IMR-90 (cell line): ENCODE results near the gene APLF. TPM values are rescaled to one million over a fixed set of nuclear protein-coding genes. Genes with fewer than 3 reads are reported as not detected.

Experiments used
- ATAC-seq: fragments of 200-7000 bp; cut with Tn5 transposase; 2 replicates; pipeline ENCODE4 v1.9.1; 2020; ENCODE audit warnings: low read depth, mild to moderate bottlenecking, moderate library complexity
- BruUV-seq: library from RNA; stranded (reverse); fragments of 400-500 nt; replicated peaks from 2 replicates; lab custom pipeline; 2021; lab: Mats Ljungman, UMichigan
- CTCF ChIA-PET: fragments of 300-600 bp; formaldehyde crosslinking; extraction: SDS; loops from one replicate; lab custom pipeline; 2021; ENCODE audit warnings: antibody characterized with exemption; lab: Yijun Ruan, JAX
- POLR2A ChIA-PET: fragments of 300-600 bp; sonication (Branson Sonifier 250); formaldehyde crosslinking; loops from one replicate; lab custom pipeline; 2022; ENCODE audit warnings: antibody characterized with exemption; ENCODE audit not compliant: unreplicated experiment; lab: Charles Lee
- DNase-seq: peaks from one replicate; pipeline ENCODE4 v3.0.0; 2013
- H2AFZ ChIP-seq: replicated peaks from 2 replicates; pipeline ENCODE3; 2013; ENCODE audit warnings: low read length, mild to moderate bottlenecking; ENCODE audit not compliant: poor library complexity
- H2AK5ac ChIP-seq: 2 replicates; pipeline ENCODE4 v1.6.1; 2013; ENCODE audit warnings: low read depth, low read length, inconsistent platforms
- H2AK9ac ChIP-seq: replicated peaks from 2 replicates; pipeline ENCODE3; 2013; ENCODE audit warnings: mild to moderate bottlenecking, low read depth, low read length, moderate library complexity; ENCODE audit not compliant: poor library complexity
- H2BK120ac ChIP-seq: 2 replicates; pipeline ENCODE4 v1.6.1; 2013; ENCODE audit warnings: low read depth, low read length, inconsistent platforms
- H2BK15ac ChIP-seq: 3 replicates; pipeline ENCODE4 v1.6.1; 2013; ENCODE audit warnings: low read depth, low read length, inconsistent platforms
- H2BK20ac ChIP-seq: 2 replicates; pipeline ENCODE4 v1.6.1; 2013; ENCODE audit warnings: low read depth, mild to moderate bottlenecking, inconsistent platforms, low read length, moderate library complexity
- H2BK5ac ChIP-seq: 2 replicates; pipeline ENCODE4 v1.6.1; 2013; ENCODE audit warnings: mild to moderate bottlenecking, low read depth, low read length, inconsistent platforms; ENCODE audit not compliant: poor library complexity, severe bottlenecking
- H3K14ac ChIP-seq: replicated peaks from 2 replicates; pipeline ENCODE4 v1.6.1; 2013; ENCODE audit warnings: low read depth, low read length, inconsistent platforms
- H3K18ac ChIP-seq: 2 replicates; pipeline ENCODE4 v1.6.1; 2013; ENCODE audit warnings: low read depth, low read length, control low read depth
- H3K23ac ChIP-seq: 2 replicates; pipeline ENCODE4 v1.6.1; 2013; ENCODE audit warnings: low read depth, low read length, inconsistent platforms
- H3K27ac ChIP-seq: 2 replicates; pipeline ENCODE4 v1.5.1; 2013; ENCODE audit warnings: mild to moderate bottlenecking, control low read depth, low read length; ENCODE audit not compliant: insufficient read depth
- H3K27me3 ChIP-seq: 2 replicates; pipeline ENCODE4 v1.6.1; 2013; ENCODE audit warnings: low read length; ENCODE audit not compliant: control insufficient read depth, insufficient read depth
- H3K36me3 ChIP-seq: 2 replicates; pipeline ENCODE4 v1.6.1; 2013; ENCODE audit warnings: low read length, mixed read lengths; ENCODE audit not compliant: control insufficient read depth, insufficient read depth
- H3K4ac ChIP-seq: 2 replicates; pipeline ENCODE4 v1.6.1; 2013; ENCODE audit warnings: low read depth, low read length, inconsistent platforms
- H3K4me1 ChIP-seq: 2 replicates; pipeline ENCODE4 v1.6.1; 2013; ENCODE audit warnings: low read length, mixed read lengths; ENCODE audit not compliant: control insufficient read depth, insufficient read depth
- H3K4me2 ChIP-seq: 2 replicates; pipeline ENCODE4 v1.6.1; 2013; ENCODE audit warnings: low read depth, mild to moderate bottlenecking, control low read depth, low read length, moderate library complexity
- H3K4me3 ChIP-seq: 2 replicates; pipeline ENCODE4 v1.5.1; 2013; ENCODE audit warnings: low read depth, mild to moderate bottlenecking, control low read depth, low read length, moderate library complexity; ENCODE audit not compliant: insufficient read depth
- H3K56ac ChIP-seq: 2 replicates; pipeline ENCODE4 v1.6.1; 2013; ENCODE audit warnings: low read length, inconsistent platforms; ENCODE audit not compliant: insufficient read depth; ENCODE audit errors: extremely low read depth
- H3K79me1 ChIP-seq, 2 experiments: 2 replicates each; pipeline ENCODE4 v1.6.1; 2013; ENCODE audit warnings: low read length in 2 of 2, inconsistent platforms in 1 of 2, low read depth in 1 of 2
- H3K9ac ChIP-seq: 2 replicates; pipeline ENCODE4 v1.6.1; 2013; ENCODE audit warnings: low read depth, low read length, control low read depth
- H3K9me1 ChIP-seq: 2 replicates; pipeline ENCODE4 v1.6.1; 2013; ENCODE audit warnings: low read length, inconsistent platforms; ENCODE audit not compliant: insufficient read depth
- H3K9me3 ChIP-seq: 2 replicates; pipeline ENCODE4 v1.6.1; 2013; ENCODE audit warnings: low read length; ENCODE audit not compliant: control insufficient read depth, insufficient read depth
- H4K20me1 ChIP-seq: 2 replicates; pipeline ENCODE4 v1.6.1; 2013; ENCODE audit warnings: low read length, inconsistent platforms; ENCODE audit not compliant: insufficient read depth
- H4K5ac ChIP-seq: 2 replicates; pipeline ENCODE4 v1.6.1; 2013; ENCODE audit warnings: mild to moderate bottlenecking, low read depth, low read length, control low read depth
- H4K8ac ChIP-seq, 2 experiments: 2 replicates each; pipeline ENCODE4 v1.6.1; 2013; ENCODE audit warnings: low read depth in 2 of 2, low read length in 2 of 2, control low read depth in 1 of 2, inconsistent platforms in 1 of 2
- H4K91ac ChIP-seq: 2 replicates; pipeline ENCODE4 v1.6.1; 2013; ENCODE audit warnings: low read depth, low read length, inconsistent platforms; ENCODE audit not compliant: insufficient read depth
- BHLHE40 ChIP-seq: fragments of 150-350 bp; IDR thresholded peaks from 2 replicates; pipeline ENCODE4 v1.6.1; 2016; ENCODE audit warnings: mild to moderate bottlenecking, low read depth, low read length
- CEBPB ChIP-seq: IDR thresholded peaks from 2 replicates; pipeline ENCODE4 v1.6.1; 2012; ENCODE audit warnings: low read depth, low read length, improper control_type of control experiment
- CHD1 ChIP-seq: IDR thresholded peaks from 2 replicates; pipeline ENCODE4 v1.6.1; 2012; ENCODE audit warnings: low read depth, low read length, improper control_type of control experiment
- CTCF ChIP-seq: conservative IDR thresholded peaks from 2 replicates; pipeline ENCODE4 v1.5.1; 2012; ENCODE audit warnings: mild to moderate bottlenecking, low read depth, low read length, improper control_type of control experiment
- FOS ChIP-seq: fragments of 150-350 bp; IDR thresholded peaks from 2 replicates; pipeline ENCODE4 v1.6.1; 2016; ENCODE audit warnings: low read depth, low read length
- MAZ ChIP-seq: IDR thresholded peaks from 2 replicates; pipeline ENCODE4 v1.6.1; 2012; ENCODE audit warnings: low read depth, mild to moderate bottlenecking, low read length, improper control_type of control experiment, moderate library complexity, borderline replicate concordance
- MXI1 ChIP-seq: IDR thresholded peaks from 2 replicates; pipeline ENCODE4 v1.6.1; 2012; ENCODE audit warnings: low read depth, mild to moderate bottlenecking, low read length, moderate library complexity, borderline replicate concordance
- NFE2L2 ChIP-seq: fragments of 150-350 bp; IDR thresholded peaks from 2 replicates; pipeline ENCODE4 v1.6.1; 2016; ENCODE audit warnings: low read depth, mild to moderate bottlenecking, low read length
- POLR2A ChIP-seq: IDR thresholded peaks from 2 replicates; pipeline ENCODE4 v1.6.1; 2012; ENCODE audit warnings: mild to moderate bottlenecking, low read depth, low read length
- RAD21 ChIP-seq: IDR thresholded peaks from 2 replicates; pipeline ENCODE4 v1.6.1; 2012; ENCODE audit warnings: low read length, improper control_type of control experiment
- RCOR1 ChIP-seq: IDR thresholded peaks from 2 replicates; pipeline ENCODE4 v1.6.1; 2012; ENCODE audit warnings: mild to moderate bottlenecking, low read length, improper control_type of control experiment; ENCODE audit not compliant: insufficient replicate concordance
- RFX5 ChIP-seq: IDR thresholded peaks from 2 replicates; pipeline ENCODE4 v1.8.0; 2012; ENCODE audit warnings: low read depth, mild to moderate bottlenecking, low read length, moderate library complexity
- SMC3 ChIP-seq: fragments of 150-350 bp; IDR thresholded peaks from 2 replicates; pipeline ENCODE4 v1.6.1; 2016; ENCODE audit warnings: low read depth, mild to moderate bottlenecking, antibody characterized with exemption, low read length, moderate library complexity
- USF2 ChIP-seq: fragments of 150-350 bp; IDR thresholded peaks from 2 replicates; pipeline ENCODE4 v1.6.1; 2017; ENCODE audit warnings: mild to moderate bottlenecking, antibody characterized with exemption, low read length, low read depth
- WGBS, 2 experiments: methylation state at CpG; one replicate each; pipeline versions ENCODE4 v1.1.5 to v1.1.7; 2013; ENCODE audit warnings: missing lambda C conversion rate in 2 of 2; ENCODE audit not compliant: insufficient read length in 1 of 2; ENCODE audit errors: extremely low coverage in 2 of 2; 5-methylcytosine and 5-hydroxymethylcytosine counted together
- dilution Hi-C: fragments of 300-500 bp; cut with HindIII; formaldehyde crosslinking; loops from one replicate; pipeline ENCODE4 v1.14.3; 2018; ENCODE audit warnings: low sequenced_read_pairs; ENCODE audit not compliant: unreplicated experiment
- in situ Hi-C: fragments of 300-500 bp; cut with MboI; formaldehyde crosslinking; loops from 3 replicates; pipeline ENCODE4 v1.14.3; 2019; ENCODE audit warnings: low sequenced_read_pairs, inconsistent platforms, mixed read lengths
- intact Hi-C: fragments of 100-400 bp; cut with micrococcal nuclease; formaldehyde crosslinking; loops from 2 replicates; pipeline ENCODE4 v1.10.0; 2022
- polyA plus RNA-seq, 3 experiments: library from polyadenylated mRNA; depleted of rRNA; stranded (reverse); fragments of >200 nt; gene quantifications; 2 replicates each; pipeline ENCODE4 v1.2.3, GENCODE V29; 2012; ENCODE audit warnings: low replicate concordance in 1 of 3
- total RNA-seq: library from RNA; depleted of rRNA; stranded (reverse); fragments of >200 nt; gene quantifications from 2 replicates; pipeline ENCODE4 v1.2.3, GENCODE V29; 2012
- TF ChIP-seq, protein P1 (sequence below): fragments of 150-350 bp; IDR thresholded peaks from 2 replicates; pipeline ENCODE4 v1.6.1; 2016; ENCODE audit warnings: low read depth, mild to moderate bottlenecking, low read length, moderate library complexity, borderline replicate concordance

The APLF gene
- total and polyA plus RNA-seq, 2 of the 4 experiments (the other 2 are of a cell fraction): 1.5 to 2.3 TPM

GRCh38 chr2:68453761-68454360 is 13.5 kb upstream of the APLF start:
- Histone ChIP-seq H3K9me3 (no peaks in the 10 kb centered on the region), H3K4ac (no peak overlapping the region), H2AK9ac (no peak overlapping the region), H3K14ac (no peak overlapping the region), H2BK120ac (no peak overlapping the region), H3K56ac (no peak overlapping the region), H3K27me3 (no peaks in the 10 kb centered on the region; the same call in 1 of the 2 replicates), H3K4me3 (no peak overlapping the region), H2AK5ac (no peak overlapping the region), H2AFZ (no peak overlapping the region), H3K36me3 (no peaks in the 10 kb centered on the region), H3K4me1 (no peaks in the 10 kb centered on the region), H2BK20ac (no peak overlapping the region), H3K27ac (no peak overlapping the region), H3K23ac (no peak overlapping the region), H3K9me1 (peaks cover 4% of the 10 kb centered on the region; the same call in 1 of the 2 replicates), H4K5ac (no peak overlapping the region), H3K79me1 (no peaks in the 10 kb centered on the region), H4K8ac (no peak overlapping the region), H3K18ac (no peak overlapping the region), H4K91ac (no peak overlapping the region), H3K4me2 (no peak overlapping the region), H2BK5ac (no peak overlapping the region), H3K9ac (no peak overlapping the region), H2BK15ac (no peak overlapping the region), H4K20me1 (no peaks in the 10 kb centered on the region)
- intact Hi-C loops (no loop called here), in situ Hi-C loops (no loop called here), dilution Hi-C loops (no loop called here)
- DNase-seq: no peak
- TF ChIP-seq RAD21: no peak
- TF ChIP-seq SMC3: no peak
- no peak for TF ChIP-seq RCOR1
- no peak for TF ChIP-seq RFX5
- TF ChIP-seq FOS: no peak
- no peak for TF ChIP-seq CHD1
- TF ChIP-seq BHLHE40: no peak
- no peak for TF ChIP-seq MAZ
- no peak for TF ChIP-seq CTCF
- TF ChIP-seq, protein P1, sequence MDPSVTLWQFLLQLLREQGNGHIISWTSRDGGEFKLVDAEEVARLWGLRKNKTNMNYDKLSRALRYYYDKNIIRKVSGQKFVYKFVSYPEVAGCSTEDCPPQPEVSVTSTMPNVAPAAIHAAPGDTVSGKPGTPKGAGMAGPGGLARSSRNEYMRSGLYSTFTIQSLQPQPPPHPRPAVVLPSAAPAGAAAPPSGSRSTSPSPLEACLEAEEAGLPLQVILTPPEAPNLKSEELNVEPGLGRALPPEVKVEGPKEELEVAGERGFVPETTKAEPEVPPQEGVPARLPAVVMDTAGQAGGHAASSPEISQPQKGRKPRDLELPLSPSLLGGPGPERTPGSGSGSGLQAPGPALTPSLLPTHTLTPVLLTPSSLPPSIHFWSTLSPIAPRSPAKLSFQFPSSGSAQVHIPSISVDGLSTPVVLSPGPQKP: no peak
- no peak for TF ChIP-seq NFE2L2
- TF ChIP-seq MXI1: no peak
- no peak for TF ChIP-seq USF2
- no peak for TF ChIP-seq POLR2A
- TF ChIP-seq CEBPB: no peak
- WGBS, 2 experiments: no CpG with 5 or more reads among the region's 2 CpGs
- no peak for ATAC-seq
- no TSS peak for BruUV-seq
- CTCF ChIA-PET: interaction anchor here (0.8 to 1.0 kb wide), 2 partner anchors 10 to 12 kb away, joined by 4 read pairs; no protein-coding TSS in a partner anchor
- POLR2A ChIA-PET: no interaction called here
